ENCODE measurements around the gene KRTAP5-7. TPM values are rescaled to one million over a fixed set of nuclear protein-coding genes. Genes with fewer than 3 reads are reported as not detected.
A peak's percentile ranks its signal among the peaks of the same experiment; 100 is the strongest.

Gene KRTAP5-7
- total and polyA plus RNA-seq, 12 donors = 0.07 to 0.28 TPM; not detected in 10

GRCh38 chr11:71485063-71485399 lies 42.0 kb upstream of the KRTAP5-7 start:
- H3K27me3 ChIP-seq = no peaks in the 10 kb centered on the region
- no peak for DNase-seq
- intact Hi-C loops (cut with DNase I) = no loop called here
- no peaks in the 10 kb centered on the region for H3K9me3 ChIP-seq (replicated peaks in 1 of 3)
- TF ChIP-seq POLR2A (IDR thresholded peaks at IDR 0.05) = no peak
- TF ChIP-seq CTCF (IDR thresholded peaks at IDR 0.05) = no peak
- H3K4me3 ChIP-seq = no peak overlapping the region
- peaks cover 0 to 52% of the 10 kb centered on the region in 2 donors for H3K36me3 ChIP-seq (replicated peaks in 1 of 2)
- no peaks in the 10 kb centered on the region for H3K4me1 ChIP-seq (replicated peaks in 1 of 2)
- H3K27ac ChIP-seq = no peak overlapping the region
- WGBS, 4 donors = 91 to 100% (median 96%) methylated on average over 5 to 6 of the region's 6 CpGs

GRCh38 chr11:71485466-71485865 lies 41.6 kb upstream of the KRTAP5-7 start:
- Histone ChIP-seq H3K36me3 (replicated peaks in 1 of 2) (peaks cover 0 to 49% of the 10 kb centered on the region in 2 donors), H3K4me3 (no peak overlapping the region), H3K4me1 (replicated peaks in 1 of 2) (no peaks in the 10 kb centered on the region), H3K27me3 (no peaks in the 10 kb centered on the region), H3K27ac (no peak overlapping the region), H3K9me3 (replicated peaks in 1 of 3) (no peaks in the 10 kb centered on the region)
- 94 to 98% (median 97%) methylated on average over 8 to 18 of the region's 18 CpGs for WGBS, 4 donors
- intact Hi-C loops (cut with DNase I) = no loop called here
- TF ChIP-seq CTCF (IDR thresholded peaks at IDR 0.05) (no peak), POLR2A (IDR thresholded peaks at IDR 0.05) (no peak)
- DNase-seq = peak in 2 of 7 donors; percentile 1 to 2

GRCh38 chr11:71486320-71486719 lies 40.7 kb upstream of the KRTAP5-7 start:
- Histone ChIP-seq H3K27ac (no peak overlapping the region), H3K4me3 (no peak overlapping the region), H3K36me3 (replicated peaks in 1 of 2) (peaks cover 0 to 48% of the 10 kb centered on the region in 2 donors), H3K27me3 (no peaks in the 10 kb centered on the region), H3K4me1 (replicated peaks in 1 of 2) (no peaks in the 10 kb centered on the region), H3K9me3 (replicated peaks in 1 of 3) (no peaks in the 10 kb centered on the region)
- no peak for TF ChIP-seq CTCF (IDR thresholded peaks at IDR 0.05)
- no peak for TF ChIP-seq POLR2A (IDR thresholded peaks at IDR 0.05)
- intact Hi-C loops (cut with DNase I) = no loop called here
- DNase-seq = peak in 1 of 7 donors; percentile 2
- WGBS, 4 donors = 90 to 100% (median 98%) methylated on average over 1 of the region's 1 CpG

- TF ChIP-seq CTCF (IDR thresholded peaks at IDR 0.05) = no peak
- no peak for TF ChIP-seq POLR2A (IDR thresholded peaks at IDR 0.05)
- Histone ChIP-seq H3K4me3 (no peak overlapping the region), H3K4me1 (replicated peaks in 1 of 2) (no peaks in the 10 kb centered on the region), H3K27me3 (no peaks in the 10 kb centered on the region), H3K27ac (no peak overlapping the region), H3K36me3 (replicated peaks in 1 of 2) (peaks cover 0 to 40% of the 10 kb centered on the region in 2 donors), H3K9me3 (replicated peaks in 1 of 3) (no peaks in the 10 kb centered on the region)
- intact Hi-C loops (cut with DNase I) = no loop called here
- peak in 2 of 7 donors; percentile 3 to 6 for DNase-seq
- WGBS, 4 donors = 74 to 87% (median 84%) methylated on average over 4 to 6 of the region's 6 CpGs
Observed at GRCh38 chr11:71488681-71489270, 38.3 kb upstream of the KRTAP5-7 start.

Data from adrenal gland (tissue), 12 donors.